HG02759 (cell line): ENCODE measurements around the gene TSC22D1.
"Not testable (repeated sequence)": the region's sequence is repeated elsewhere in the genome, so short reads cannot be mapped to it uniquely, and the experiment has no call there.

Experiments used
- ATAC-seq: cut with Tn5 transposase; IDR thresholded peaks from one replicate; pipeline ENCODE4 v1.9.1; 2021; ENCODE audit warnings: mild to moderate bottlenecking, moderate library complexity; ENCODE audit not compliant: unreplicated experiment

TSC22D1 gene

DNA sequence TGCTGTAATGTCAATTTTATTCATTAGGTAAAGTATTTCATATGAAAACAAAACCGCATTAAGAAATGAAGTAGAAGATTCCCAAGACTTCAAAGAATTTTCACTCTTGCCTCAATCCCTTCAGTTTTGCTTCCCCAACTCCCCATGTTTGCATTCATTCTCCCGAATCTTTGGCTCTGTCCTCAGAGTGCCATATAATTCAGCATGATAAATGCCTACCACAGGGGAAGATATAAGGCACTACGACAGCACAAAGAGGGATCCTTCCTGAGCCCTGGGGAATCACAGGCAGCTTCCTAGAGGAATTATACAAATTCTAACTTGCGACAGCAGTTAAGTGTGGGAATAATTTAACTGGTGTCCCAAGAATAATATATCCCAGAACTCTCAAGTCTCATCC lies 68.5 kb downstream of the TSC22D1 start:
- no peak for ATAC-seq

DNA sequence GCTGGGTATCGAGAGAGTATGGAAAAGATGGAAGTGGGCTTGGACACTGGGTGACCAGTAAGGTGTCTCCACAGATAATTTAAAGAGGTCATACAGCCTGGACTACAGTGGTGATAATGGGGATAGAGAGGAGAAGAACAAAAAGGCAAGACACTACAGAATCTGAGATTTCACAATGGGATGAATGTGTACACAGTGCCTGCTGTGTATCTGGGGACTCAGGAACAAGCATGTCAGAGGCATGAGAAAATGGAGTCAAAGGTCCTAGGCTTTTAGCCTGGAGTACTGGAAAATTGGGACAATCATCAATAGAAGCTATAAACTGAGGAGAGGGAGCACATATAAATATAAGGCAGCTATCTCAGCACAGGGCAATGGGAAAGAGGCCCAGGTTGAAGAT lies 69.4 kb downstream of the TSC22D1 start:
- no peak for ATAC-seq

DNA sequence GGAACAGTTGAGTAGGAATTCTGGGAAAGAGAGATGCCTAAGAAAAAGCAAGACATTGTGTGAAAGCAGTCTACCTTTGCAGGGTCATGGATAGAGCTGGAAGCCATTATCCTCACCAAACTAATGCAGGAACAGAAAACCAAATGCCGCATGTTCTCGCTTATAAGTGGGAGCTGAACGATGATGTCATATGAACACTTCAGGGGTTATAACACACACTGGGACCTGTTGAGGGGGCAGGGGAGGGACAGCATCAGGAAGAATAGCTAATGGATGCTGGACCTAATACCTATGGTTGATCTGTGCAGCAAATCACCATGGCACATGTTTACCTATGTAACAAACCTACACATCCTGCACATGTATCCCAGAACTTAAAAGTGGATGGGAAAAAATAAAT lies 69.9 kb downstream of the TSC22D1 start:
- no peak for ATAC-seq

DNA sequence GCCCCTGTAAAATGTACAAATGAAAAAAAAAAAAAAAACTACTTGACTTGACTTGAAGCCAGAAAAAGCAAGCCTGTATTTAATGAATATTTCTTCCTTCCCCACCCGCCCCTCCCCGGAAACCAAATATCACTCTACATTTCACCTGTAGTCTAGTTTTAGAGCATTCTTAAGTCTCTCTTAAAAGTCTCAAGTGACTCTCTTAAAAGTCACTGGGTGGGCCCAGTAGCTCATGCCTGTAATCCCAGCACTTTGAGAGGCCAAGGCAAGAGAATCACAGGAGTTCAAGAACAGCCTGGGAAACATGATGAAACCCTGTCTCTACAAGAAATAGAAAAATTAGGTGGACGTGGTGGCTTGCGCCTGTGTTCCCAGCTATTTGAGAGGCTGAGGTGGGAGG lies 72.0 kb downstream of the TSC22D1 start:
- ATAC-seq = no peak

DNA sequence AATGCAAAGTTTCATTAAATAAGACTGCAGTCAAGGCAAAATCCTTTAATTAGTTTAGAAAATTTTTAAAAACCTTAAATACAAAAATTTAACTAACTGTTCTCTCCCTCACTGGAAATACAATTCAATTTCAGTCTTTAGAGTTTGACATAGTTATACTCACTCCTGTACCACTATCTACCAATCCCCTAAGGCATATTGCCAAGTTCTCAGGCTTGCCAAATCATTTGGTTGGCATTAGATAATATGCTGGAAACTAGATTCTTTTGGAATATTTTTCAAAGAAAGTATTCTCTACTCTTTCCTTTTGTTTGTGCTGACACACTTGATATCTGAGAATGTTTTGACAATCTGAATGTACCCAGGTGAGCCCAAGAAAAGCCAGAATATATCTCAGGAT lies 77.2 kb downstream of the TSC22D1 start:
- no peak for ATAC-seq

DNA sequence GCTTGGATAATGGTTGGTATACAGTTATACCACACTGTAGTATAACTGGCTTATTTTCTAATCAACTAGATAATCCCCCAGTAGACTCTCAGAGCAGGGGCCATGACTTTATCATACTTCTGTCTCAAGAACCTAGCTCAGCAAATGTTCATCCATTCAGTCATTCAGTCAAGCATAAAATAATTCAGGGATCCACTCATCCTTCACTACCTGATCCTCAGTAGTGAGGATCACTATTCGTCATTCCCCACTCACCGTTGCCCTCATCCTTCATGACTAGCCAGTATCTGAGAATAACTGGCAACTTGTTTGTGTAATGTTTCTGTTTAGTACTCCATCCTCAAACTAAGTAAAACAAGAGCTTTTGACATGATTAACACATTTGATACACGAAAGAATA lies 77.6 kb downstream of the TSC22D1 start:
- no peak for ATAC-seq

DNA sequence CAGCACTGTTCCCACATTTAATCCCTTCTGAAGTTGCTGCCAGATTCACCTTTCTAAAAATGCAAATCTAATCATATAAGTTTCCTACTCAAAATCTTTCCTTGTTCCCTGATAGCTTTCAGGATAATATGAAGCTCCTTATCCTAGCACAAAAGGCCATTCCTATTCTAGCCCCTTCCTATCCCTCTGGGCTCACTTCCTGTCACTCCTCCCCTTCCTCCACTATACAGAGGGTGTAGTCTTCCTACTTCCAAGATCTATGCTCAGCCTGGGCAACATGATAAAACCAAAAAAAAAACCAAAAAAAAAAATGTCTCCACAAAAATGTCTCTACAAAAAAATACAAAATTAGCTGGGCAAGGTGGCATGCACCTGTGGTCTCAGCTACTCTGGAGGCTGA lies 78.3 kb downstream of the TSC22D1 start:
- ATAC-seq = no peak

DNA sequence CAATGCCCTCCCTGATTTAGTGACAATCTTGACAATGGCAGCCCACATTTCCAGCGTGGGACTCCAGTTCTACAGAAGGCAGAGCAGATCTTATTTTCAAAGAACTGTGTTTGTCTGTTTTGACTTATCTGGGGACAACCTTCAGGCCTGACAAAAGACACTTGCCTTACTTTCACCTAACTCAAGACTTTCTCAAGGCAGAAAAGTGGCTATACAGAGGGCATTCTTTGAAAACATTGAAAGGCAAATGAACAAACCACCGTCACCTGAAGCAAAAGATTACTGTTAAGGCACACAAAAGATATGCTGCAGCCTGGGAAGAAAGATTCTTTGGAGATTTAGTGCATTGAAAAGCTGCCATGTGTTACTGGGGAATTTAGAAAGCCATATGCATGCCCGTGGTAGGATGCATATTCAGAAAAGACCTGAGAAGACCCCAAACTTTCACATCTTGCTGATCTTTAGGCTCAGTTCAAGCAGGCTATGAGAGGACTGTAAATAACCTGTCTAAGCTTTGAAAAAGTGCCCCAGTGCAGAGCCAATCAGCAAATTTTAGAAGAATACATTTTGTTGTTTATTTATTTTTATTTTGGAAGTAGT lies 82.8 kb downstream of the TSC22D1 start:
- no peak for ATAC-seq

DNA sequence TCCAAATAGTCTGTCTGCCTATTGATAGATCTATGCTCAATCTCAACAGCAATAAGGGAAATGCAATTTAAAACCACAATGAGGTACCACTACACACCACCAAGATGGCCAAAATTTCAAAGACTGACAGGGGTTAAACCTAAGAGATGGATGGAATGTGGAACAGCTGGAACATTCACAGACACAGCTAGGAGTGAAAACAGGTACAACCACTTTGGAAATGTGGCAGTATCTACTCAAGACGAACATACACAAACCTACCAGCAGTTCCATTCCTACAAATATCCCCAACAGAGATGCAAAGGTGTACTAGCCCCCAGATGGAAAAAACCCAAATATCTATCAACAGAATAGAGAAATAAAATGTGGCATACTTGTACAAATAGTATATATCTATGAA lies 86.4 kb downstream of the TSC22D1 start:
- no peak for ATAC-seq

DNA sequence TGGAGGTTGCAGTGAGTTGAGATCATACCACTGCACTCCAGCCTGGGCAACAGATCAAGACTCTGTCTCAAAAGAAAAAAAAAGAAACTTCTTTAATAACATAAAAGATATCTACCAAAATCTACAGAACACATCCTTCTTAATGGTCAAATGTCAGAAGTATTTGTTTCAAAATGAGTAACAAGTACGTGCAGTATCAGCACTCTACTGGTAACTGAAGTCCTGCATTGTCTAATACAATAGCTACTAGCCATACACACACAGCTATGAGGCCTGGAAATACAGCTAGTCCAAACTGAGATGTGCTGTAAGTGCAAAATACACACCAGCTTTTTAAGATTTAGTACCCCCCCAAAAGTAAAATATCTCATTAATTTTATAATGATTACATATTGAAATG lies 88.1 kb downstream of the TSC22D1 start:
- no peak for ATAC-seq

DNA sequence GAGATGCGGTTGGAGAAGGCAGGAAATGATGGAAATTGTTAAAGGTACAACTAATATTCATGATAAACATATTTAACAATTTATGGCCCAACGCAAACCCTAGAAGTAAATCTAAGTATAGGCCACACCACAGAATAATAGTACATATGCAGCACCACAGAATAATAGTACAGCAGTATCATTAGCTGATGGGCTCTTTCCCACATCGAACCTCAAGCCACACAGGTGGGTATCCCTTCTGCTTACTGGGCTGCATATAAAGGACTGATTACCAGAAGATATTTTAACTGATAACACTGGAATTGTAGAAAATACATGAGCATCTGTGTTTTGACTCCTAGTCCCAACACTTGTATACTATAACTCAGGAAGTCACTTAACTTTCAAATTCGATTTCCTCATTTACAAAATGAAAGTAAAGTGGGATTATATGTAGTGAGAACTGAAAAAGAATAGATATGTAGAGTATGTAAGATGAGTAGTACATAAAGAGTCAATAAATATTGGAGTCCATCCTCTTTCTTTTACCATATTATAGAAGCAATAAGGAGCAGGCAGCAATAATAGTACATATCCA lies 91.5 kb downstream of the TSC22D1 start:
- ATAC-seq = peak; percentile 42

DNA sequence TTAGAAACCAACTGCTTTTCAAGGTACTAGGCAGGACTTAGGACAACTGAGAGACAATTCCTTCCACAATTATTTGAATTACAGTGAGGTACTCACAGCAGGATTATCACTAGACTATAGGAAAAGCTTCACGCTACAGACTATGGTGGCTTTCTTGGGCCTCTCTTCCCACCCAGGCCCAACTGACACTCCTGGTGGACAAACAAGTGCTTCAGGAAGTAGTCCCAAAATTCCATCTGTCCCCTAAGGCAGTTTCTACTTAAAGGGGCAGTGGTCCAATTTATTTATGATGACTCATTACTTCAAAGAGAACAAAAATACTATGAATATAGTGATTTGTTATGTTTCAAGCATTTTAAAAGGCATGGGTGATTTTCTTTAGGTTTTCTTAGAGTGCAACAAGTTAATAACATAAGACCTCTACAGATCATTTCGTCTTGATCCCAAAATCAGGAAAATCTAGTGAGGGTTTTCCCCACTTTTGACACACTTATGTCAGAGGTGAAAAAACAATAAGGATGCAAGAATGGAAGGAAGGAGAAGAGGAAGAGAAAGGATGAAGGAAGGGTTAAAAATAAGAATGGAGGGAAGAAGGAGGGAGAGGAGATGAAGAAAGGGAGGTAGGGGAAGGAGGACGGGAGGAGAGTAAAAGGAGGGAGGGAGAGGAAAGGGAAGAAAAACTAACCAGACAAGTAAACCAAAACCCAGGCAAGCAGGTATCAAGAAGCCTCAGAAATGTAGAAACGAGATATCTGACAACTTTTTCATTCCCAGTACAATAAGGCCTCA lies 101.8 kb downstream of the TSC22D1 start:
- ATAC-seq = no peak

DNA sequence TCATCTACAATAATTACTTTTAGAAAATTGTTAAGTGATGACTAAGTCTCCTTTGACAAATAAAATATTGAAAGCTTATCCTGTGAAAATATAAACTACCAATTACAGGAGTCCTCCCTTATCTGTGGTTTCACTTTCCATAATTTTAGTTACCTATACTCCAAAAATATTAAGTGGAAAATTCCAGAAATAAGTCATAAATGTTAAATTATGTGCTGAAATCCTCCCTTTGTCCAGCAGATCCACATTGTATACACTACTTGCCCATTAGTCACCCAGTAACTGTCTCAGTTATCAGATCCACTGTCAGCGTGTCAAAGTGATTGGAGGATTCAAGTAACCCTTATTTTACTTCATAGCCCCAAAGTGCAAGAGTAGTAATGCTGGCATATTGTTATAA lies 104.4 kb downstream of the TSC22D1 start:
- no peak for ATAC-seq

DNA sequence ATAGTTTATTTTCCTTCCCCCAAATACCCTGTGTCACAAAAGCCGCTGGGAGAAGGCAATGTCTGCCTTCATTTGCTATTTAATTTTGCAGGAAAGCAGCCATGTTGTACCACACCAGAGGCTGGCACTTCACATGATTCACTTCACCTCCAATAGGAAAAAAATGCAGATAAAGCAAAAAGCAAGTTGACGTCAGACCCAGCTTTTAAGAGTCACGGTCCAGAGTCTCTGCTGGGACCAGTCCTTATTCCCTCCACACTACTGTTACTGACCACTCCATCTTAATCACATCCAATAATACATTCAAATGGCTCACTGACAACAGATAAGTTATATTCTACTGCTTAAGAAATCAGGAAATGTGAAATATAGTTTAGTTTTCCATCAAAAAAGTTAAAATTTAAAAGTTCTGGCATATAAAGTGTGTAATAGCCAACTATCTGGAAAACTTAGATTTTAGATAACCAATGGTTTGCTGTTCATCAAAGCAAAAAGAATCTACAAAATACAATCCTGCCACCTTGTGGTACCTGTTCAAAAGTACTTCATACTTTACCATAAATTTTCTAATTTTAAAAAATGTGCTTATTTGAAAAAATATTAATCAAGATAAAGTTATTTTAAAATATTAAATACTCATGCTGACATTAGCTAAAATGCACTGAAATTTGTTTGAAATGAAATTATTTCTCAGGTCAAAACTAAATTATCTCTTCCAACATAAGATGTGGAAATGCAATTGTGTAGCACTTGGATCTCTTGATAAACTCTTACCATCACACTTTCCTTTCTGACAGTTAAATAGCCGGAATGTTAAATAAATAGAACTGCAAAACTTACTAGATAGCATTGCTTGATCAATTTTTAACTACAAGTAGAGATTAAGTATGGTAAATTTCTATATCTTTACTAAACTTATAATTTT lies 105.2 kb downstream of the TSC22D1 start:
- ATAC-seq = no peak

DNA sequence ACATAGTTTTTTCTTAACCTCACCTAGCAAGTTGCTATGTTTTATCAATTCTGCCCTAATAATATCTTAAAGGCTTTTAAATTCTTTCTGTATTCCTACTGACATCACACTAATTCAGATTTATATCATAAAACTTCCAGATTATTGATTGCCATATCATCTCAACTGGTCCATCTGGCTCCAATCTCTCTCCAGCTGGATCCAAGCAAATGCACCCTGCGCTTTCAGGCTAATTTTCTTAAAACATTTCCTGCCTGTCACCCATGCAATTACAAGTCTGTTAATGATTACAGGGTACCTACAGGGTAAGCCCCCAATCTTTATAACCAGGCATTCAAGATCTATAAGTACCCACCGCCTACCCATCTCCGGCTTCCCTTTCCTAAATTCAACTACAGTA lies 107.3 kb downstream of the TSC22D1 start:
- ATAC-seq = no peak

DNA sequence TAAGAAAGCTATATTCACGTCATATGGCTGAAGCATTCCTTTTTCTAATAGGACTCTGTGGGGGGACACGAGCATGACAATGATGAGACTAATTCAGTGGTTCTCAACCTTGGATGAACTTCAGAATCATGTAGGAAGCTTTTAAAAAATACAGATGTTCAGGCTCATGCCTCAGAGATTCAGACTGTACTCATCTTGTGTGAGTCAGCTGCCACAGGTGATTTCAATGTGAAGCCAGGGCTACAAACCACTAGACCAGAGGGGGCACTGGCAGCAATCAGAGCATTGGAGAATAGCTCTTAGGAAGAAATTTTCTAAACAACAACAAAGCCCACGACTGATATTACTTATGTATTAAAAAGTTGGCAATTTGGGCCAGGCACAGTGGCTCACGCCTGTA lies 110.8 kb downstream of the TSC22D1 start:
- no peak for ATAC-seq

DNA sequence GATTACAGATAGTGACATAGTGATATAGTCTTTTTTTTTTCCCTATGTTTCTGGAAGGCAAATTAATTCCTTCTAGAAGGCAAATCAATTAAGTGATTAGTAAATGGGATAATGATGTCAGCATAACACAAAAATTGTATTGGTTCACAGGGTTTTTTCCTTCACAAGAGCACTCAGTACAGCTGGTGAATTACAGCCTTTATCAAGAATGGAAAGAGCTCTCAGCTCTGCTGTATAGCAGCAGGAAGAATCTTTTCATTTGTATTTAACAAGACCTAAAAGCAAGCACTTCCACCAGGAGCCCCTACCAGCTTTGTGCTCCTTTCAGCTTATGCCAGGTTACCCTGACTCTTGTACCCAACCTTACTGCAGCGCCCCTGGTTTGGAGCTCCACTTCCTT lies 111.7 kb downstream of the TSC22D1 start:
- ATAC-seq = no peak

DNA sequence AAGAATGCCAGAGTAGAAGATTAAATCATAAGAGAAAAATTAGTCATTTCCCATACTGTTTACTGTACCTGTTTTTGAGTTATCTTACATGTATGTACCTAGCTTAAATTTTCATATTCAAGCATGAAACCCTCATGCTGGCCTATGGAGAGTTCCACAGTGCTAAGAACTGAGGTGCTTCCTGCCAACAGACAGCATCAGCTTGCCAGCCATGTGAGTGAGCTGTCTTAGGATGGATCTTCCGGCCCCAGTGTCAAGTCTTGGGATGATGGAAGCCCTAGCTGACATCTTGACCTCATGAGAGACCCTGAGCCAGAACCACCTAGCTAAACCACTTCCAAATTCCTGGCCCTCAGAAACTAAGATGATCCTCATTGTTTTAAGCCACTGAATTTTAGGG lies 112.4 kb downstream of the TSC22D1 start:
- ATAC-seq = no peak

DNA sequence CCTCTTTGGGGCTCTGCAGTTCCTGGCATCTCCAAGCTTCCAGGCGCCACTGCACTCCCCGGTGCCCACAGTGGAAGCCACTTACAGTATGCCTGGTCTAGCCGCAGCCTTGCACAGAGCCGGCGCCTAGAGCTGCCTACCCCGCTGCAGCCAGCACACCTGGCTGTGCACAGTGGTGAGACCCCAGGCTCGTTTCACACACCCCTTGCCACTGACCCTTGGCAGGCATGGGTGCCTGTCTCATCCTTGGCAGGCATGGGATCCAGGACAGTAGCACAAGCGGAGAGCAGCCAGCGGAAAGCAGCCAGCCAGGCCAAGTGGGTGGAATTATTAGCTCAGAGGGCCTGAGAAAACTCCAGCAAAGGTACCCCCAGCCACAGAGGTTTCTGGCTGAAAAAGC lies 116.5 kb downstream of the TSC22D1 start:
- no peak for ATAC-seq

DNA sequence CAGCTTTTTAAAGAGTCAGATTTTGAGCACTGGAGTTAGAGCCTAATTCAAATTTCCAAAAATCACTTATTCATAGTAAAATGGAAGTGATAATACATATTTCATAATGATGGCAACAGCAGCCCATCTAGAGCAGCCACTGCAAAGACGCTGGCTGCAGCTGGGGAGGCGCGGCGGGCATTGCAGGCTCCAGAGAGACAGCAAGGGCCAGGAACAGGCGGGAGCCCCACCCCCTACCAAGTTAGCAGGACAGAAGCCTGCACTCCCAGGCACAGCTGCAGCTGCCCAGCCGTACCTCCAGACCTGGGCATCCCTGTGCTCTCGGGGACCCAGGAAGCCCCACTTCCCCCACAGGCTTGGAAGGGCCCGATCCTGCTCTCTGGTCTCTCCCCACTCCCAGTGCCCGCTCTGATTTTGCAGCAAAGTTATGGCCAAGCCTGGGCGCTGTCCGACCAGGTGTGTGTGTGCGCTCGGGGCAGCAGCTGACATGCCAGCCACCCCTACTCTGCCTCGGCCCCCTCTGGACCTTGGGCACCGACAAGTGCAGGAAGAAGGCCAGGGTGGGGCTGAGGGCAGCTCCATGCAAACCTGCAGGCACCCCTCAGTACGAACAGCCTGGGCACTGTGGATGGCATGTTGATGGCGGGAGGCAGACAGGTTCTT lies 117.7 kb downstream of the TSC22D1 start:
- ATAC-seq = no peak

DNA sequence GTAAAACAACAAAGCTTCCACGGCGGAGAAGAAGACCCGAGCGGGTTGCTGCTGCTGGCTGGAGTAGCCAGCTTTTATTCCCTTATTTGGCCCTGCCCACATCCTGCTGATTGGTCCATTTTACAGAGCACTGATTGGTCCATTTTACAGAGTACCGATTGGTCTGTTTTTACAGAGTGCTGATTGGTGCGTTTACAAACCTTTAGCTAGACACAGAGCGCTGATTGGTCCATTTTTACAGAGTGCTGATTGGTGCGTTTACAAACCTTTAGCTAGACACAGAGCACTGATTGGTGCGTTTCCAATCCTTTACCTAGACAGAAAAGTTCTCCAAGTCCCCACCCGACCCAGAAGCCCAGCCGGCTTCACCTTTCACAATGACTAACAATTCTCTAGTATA lies 119.9 kb downstream of the TSC22D1 start:
- ATAC-seq = not testable (repeated sequence)
